HG03432 (cell line): Measurements from ENCODE around the gene TRIM56.
"Not testable (repeated sequence)": the region's sequence is repeated elsewhere in the genome, so short reads cannot be mapped to it uniquely, and the experiment has no call there.

Experiments used
- ATAC-seq: cut with Tn5 transposase; IDR thresholded peaks from one replicate; pipeline ENCODE4 v1.9.1; 2021; ENCODE audit warnings: mild to moderate bottlenecking, moderate library complexity; ENCODE audit not compliant: unreplicated experiment

The TRIM56 gene, protein sequence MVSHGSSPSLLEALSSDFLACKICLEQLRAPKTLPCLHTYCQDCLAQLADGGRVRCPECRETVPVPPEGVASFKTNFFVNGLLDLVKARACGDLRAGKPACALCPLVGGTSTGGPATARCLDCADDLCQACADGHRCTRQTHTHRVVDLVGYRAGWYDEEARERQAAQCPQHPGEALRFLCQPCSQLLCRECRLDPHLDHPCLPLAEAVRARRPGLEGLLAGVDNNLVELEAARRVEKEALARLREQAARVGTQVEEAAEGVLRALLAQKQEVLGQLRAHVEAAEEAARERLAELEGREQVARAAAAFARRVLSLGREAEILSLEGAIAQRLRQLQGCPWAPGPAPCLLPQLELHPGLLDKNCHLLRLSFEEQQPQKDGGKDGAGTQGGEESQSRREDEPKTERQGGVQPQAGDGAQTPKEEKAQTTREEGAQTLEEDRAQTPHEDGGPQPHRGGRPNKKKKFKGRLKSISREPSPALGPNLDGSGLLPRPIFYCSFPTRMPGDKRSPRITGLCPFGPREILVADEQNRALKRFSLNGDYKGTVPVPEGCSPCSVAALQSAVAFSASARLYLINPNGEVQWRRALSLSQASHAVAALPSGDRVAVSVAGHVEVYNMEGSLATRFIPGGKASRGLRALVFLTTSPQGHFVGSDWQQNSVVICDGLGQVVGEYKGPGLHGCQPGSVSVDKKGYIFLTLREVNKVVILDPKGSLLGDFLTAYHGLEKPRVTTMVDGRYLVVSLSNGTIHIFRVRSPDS

DNA sequence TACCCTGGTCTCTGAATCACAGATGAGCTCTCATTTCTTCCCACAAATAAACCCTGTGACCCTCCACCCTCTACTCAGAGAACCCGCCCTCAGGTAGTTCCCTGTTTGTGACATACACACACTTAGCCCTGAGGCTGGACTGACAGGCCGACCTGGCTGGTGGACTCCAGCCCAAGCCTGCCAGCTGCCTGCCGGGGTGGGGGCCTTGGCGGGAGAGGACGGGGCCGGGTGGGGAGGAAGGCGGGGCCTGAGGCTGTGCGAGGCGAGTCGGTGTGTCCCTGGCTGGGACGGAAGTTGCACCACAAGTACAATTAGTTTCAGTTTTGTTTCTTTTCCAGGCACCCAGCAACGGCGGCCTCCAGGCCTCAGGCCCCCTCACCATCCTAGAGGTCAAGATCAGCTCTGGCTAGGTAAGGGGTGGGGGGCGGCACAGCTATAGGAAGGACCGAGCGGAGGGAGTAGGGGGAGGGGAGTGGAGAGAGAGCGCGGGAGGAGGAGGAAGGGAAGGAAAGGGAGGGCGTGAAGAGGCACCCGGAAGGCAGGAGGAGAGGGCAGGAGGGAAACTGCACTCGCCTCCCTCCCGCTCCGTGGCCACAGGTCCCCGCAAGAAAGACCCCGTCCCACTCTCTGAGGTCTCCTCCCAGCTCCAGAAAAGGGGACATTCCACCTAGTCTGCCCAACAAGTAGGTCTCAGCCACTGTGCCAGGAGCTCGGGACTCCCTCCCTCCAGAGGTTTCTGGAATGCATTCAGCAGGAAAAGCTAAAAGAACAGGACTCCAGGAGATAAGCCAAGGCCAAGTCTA is at the start of gene TRIM56:
Gene TRIM56, plus strand, starts transcription at position 320 of the 803 bp plus-strand sequence. CDS start 1,832 bp downstream, outside the sequence.
- ATAC-seq, result peak; percentile 86

DNA sequence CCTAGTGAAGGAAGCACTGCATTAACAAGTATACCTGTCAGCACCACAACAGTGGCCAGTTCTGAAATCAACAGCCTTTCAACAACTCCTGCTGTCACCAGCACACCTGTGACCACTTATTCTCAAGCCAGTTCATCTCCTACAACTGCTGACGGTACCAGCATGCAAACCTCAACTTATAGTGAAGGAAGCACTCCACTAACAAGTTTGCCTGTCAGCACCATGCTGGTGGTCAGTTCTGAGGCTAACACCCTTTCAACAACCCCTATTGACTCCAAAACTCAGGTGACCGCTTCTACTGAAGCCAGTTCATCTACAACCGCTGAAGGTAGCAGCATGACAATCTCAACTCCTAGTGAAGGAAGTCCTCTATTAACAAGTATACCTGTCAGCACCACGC is 49.3 kb upstream of the TRIM56 start:
- no peak for ATAC-seq

DNA sequence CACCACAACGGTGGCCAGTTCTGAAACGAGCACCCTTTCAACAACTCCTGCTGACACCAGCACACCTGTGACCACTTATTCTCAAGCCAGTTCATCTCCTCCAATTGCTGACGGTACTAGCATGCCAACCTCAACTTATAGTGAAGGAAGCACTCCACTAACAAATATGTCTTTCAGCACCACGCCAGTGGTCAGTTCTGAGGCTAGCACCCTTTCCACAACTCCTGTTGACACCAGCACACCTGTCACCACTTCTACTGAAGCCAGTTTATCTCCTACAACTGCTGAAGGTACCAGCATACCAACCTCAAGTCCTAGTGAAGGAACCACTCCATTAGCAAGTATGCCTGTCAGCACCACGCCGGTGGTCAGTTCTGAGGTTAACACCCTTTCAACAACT is 44.0 kb upstream of the TRIM56 start:
- ATAC-seq, result not testable (repeated sequence)

DNA sequence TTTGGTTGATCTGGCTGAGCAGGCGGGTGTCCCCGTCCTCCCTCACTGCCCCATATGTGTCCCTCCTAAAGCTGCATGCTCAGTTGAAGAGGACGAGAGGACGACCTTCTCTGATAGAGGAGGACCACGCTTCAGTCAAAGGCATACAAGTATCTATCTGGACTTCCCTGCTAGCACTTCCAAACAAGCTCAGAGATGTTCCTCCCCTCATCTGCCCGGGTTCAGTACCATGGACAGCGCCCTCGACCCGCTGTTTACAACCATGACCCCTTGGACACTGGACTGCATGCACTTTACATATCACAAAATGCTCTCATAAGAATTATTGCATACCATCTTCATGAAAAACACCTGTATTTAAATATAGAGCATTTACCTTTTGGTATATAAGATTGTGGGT is 26.9 kb upstream of the TRIM56 start:
- ATAC-seq, result no peak

DNA sequence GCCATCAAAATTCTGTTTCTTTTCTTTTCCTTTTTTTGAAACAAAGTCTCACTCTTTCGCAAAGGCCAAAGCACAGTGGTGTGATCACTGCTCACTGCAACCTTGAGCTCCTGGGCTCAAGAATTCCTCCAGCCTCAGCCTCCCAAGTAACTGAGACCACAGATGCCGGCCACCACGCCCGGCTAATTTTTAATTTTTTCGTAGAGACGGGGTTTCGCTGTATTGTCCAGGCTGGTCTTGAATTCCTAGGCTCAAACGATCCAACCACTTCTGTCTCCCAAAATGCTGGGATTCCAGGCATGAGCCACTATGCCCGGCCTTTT is 25.7 kb upstream of the TRIM56 start:
- ATAC-seq, result no peak

DNA sequence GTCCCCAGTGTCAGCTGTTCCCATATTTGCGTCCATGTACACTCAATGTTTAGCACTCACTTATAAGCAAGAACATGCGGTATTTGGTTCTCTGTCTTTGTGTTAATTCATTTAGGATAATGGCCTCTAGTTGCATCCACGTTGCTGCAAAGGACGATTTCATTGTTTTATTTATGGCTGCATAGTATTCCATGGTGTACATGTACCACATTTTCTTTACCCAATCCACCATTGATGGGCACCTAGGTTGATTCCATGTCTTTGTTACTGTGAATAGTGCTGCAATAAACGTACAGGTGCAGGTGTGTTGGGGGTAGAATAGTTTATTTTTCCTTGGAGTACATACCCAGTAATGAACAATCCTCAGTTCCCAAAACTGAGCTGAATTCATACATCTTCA is 24.3 kb upstream of the TRIM56 start:
- ATAC-seq, result no peak

DNA sequence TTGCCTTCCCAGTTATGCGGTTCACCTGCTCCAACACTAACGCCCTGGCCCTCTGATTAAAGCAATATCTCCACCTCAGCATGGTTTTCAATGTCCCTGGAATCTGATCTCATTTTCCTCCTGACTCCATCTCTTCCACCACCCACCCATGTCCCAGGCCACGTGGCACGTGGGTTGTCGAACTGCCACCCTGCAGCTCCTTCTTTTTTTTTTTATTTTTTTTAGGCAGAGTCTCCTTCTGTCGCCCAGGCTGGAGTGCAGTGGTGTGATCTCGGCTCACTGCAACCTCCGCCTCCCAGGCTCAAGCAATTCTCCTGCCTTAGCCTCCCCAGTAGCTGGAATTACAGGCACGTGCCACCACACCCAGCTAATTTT is 21.1 kb upstream of the TRIM56 start:
- not testable (repeated sequence) for ATAC-seq

DNA sequence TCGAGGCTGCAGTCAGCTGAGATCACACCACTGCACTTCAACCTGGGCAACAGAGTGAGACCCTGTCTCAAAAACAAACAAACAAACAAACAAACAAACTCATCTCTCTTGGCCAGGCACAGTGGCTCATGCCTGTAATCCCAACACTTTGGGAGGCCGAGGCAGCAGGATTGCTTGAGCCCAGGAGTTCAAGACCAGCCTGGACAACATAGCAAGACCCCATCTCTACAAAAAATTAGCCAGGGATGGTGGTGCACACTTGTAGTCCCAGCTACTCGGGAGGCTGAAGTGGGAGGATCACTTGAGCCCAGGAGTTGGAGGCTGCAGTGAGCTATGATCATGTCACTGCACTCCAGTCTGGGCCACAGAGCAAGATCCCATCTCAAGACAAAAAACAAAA is 20.1 kb upstream of the TRIM56 start:
- ATAC-seq, result not testable (repeated sequence)

DNA sequence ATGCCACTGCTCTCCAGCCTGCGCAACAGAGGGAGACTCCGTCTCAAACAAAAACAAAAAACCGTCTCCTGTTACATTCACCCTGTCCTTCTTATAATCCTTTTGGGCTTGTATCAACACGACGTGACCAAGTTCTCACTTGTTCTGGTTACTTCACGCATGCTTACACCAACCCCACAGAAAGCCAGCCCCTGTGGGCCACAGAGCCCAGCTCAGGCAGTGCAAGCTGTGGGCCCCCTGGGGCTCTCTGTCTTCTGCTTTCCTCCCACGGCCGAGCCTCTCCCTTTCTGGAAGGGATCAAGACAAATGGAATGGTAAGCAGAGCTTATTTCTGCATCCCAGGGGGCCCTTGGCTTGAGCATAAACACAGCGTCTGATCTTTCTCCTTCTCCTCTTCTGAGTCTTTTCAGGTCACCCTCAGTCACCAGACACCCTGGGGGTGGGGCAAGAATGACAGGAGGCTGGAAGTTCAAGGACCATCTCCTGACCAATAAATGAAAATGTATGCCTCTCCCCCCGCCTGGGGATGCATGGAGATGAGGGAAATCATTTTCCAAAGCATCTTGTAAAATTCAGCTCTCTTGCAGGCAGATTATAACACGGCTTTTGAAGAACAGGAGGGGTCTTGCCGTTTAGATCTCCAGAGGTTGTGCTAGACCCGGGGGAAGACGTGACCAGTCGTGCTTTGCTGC is 19.0 kb upstream of the TRIM56 start:
- no peak for ATAC-seq

DNA sequence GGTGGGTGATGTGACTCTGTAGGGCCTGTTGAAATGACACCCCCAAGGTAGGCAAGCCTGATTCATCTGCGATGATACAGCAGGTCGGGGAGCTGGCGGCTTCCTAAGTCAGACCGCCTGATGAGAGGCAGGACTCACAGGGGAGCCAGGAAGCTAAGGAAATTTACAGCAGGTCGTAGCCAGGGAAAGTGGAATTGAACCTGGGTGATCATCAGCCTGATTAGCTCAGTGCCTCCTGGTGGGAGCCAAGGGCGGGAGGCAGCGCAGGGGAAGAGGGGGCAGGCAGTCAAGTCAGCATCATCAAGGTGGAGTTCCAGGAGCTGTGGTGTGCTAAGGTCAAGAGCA is 18.5 kb upstream of the TRIM56 start:
- no peak for ATAC-seq

DNA sequence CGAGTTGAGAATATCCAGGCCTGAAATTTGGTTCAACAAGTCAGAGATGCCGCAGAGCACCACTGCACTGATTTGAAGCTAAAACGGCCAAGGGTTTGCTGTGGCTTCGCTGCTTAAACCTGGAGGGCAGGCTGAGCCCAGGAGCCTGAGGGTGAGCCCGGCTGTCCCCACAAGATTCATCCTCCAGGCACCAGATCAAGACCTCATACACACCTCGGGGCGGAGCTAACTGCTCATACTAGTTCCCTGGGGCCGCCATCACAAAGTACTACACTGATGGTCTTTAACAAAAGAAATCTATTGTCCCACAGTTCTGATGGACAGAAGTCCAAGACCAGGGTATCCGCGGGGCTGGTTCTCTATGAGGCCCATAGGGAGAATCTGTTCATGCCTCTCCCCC is 16.9 kb upstream of the TRIM56 start:
- no peak for ATAC-seq

DNA sequence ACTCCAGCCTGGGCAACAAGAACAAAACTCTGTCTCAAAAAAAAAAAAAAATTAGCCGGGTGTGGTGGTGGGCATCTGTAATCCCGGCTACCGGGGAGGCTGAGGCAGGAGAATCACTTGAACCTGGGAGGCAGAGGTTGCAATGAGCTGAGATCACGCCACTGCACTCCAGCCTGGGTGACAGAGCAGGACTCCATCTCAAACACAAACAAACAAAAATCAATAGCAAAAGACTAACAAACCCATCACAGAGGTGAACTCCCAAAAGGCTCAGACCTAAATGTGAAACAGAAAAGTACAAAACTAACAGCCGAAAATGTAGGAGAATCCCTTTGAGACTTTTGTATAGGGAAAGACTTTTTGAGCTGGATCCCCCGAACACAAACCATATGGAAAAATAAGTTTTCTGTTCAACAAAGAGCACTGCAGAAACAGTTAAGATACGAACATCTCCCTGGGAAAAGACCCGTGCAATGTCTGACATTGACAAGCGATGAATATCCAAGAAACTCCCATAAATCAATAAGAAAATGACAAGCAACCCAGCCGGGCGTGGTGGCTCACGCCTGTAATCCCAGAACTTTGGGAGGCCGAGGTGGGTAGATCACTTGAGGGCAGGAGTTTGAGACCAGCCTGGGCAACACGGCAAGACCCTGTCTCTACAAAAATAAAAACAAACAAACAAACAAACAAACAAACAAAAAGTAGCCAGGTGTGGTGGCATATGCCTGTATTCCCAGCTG is 13.7 kb upstream of the TRIM56 start:
- not testable (repeated sequence) for ATAC-seq

DNA sequence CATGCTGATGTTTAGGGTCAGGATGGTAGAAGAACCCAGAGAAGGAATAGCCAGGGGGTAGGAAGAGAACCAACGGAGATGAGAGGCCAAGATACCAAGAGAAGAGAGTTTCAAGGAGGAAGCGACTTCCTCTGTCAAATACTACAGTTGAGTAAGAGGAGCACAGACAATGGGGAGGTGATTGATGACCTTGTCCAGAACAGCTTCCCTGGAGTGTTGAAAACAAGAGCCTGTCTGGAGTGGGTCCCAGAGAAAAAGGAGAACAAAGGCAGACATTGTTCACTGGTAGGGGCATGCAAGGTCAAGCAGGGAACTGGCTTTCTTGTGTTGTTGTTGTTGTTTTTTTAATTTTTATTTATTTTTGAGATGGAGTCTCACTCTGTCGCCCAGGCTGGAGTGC is 9.6 kb upstream of the TRIM56 start:
- no peak for ATAC-seq

DNA sequence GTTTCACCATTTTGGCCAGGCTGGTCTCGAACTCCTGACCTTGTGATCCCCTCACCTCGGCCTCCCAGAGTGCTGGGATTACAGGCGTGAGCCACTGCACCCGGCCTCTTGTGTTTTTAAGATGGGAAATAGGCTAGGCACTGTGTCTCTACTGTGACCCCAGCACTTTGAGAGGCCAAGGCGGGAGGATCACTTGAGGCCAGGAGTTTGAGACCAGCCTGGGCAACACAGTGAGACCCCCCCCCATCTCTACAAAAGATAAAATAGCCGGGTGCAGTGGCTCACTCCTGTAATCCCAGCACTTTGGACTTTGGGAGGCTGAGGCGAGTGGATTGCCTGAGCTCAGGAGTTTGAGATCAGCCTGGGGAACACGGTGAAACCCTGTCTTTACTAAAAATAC is 9.1 kb upstream of the TRIM56 start:
- ATAC-seq, result not testable (repeated sequence)

DNA sequence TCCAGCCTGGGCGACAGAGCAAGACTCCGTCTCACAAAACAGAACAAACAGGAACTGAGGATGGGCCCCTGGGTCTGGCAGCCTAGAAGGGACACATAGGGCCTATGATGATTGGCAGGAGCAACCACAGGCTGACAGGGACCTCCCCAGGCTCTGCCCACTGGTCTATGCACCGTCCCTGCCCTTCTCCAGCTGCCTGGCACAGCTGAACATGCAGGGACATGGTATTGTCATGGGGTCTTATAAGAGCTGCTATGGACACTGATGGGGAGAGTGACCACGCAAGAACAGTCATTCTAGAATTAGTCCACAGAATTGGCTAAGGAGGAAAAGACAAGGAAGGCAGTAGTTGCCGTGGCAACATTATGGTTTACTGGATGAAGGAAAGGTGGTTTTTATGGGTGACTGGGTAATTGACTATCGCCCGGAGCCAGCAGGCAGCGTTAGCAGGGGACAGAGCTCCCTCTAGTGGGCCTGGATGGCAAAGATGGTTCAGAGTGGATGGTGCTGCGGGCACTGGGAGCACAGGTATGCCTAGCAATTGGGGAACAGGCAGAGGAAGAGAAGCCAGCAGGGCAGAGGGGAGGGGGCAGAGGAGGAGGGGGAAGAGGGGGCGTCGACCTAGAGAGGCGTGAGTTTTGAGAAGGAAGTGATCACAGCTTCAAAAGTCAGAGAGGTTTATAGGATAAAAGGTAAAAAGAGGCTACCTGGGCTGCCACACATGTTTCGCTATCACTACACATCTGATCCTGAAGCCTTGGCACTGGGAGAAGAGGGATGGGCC is 7.8 kb upstream of the TRIM56 start:
- ATAC-seq, result peak; percentile 72

DNA sequence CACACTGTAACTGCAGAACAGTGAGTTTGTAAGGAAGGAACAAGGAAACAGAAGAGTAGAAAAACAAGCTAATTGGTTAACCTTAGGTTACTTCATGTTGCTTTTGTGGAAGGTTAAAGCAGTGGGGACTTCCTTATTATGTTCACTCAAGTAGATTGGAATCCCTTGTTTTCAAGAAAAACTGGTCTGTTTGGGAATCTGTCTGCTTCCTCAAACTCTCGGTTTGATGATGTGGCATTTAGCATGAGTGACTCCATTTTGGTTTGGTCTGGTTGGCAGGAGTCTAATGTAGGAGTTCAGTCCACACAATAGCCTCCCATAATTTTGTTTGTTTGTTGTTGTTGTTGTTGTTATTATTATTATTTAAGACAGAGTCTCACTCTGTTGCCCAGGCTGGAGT is 3.8 kb upstream of the TRIM56 start:
- ATAC-seq, result no peak

DNA sequence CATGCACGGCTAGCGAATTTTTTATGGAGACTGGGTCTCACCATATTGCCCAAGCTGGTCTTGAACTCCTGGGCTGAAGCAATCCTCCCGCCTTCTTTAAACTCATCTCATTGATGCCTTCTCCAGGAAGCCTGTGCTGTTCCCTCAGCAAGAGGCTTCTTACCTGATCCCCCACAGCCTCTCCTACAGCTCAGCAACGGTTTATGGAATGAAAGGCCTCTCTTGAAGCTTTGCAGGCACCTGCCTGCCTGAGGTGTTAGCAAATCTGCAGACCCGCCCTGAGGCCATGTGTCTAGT is 468 bp upstream of the TRIM56 start:
- ATAC-seq, result no peak

DNA sequence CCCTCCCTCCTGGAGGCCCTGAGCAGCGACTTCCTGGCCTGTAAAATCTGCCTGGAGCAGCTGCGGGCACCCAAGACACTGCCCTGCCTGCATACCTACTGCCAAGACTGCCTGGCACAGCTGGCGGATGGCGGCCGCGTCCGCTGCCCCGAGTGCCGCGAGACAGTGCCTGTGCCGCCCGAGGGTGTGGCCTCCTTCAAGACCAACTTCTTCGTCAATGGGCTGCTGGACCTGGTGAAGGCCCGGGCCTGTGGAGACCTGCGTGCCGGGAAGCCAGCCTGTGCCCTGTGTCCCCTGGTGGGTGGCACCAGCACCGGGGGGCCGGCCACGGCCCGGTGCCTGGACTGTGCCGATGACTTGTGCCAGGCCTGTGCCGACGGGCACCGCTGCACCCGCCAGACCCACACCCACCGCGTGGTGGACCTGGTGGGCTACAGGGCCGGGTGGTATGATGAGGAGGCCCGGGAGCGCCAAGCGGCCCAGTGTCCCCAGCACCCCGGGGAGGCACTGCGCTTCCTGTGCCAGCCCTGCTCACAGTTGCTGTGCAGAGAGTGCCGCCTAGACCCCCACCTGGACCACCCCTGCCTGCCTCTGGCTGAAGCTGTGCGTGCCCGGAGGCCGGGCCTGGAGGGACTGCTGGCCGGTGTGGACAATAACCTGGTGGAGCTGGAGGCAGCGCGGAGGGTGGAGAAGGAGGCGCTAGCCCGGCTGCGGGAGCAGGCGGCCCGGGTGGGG is 2.2 kb downstream of the TRIM56 start:
- no peak for ATAC-seq

DNA sequence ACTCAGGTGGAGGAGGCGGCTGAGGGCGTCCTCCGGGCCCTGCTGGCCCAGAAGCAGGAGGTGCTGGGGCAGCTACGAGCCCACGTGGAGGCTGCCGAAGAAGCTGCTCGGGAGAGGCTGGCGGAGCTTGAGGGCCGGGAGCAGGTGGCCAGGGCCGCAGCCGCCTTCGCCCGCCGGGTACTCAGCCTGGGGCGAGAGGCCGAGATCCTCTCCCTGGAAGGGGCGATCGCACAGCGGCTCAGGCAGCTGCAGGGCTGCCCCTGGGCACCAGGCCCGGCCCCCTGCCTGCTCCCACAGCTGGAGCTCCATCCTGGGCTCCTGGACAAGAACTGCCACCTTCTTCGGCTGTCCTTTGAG is 2.8 kb downstream of the TRIM56 start:
- no peak for ATAC-seq
